Measurements from ENCODE around the gene SLC35F1.
"Not testable (repeated sequence)": the region's sequence is repeated elsewhere in the genome, so short reads cannot be mapped to it uniquely, and the experiment has no call there.

Gene SLC35F1

GRCh38 chr6:117956386-117956785 is 49.3 kb downstream of the SLC35F1 start:
- H3K27me3 ChIP-seq (ENCODE audit: insufficient read depth, low read length) = no peaks in the 10 kb centered on the region
- H3K4me3 ChIP-seq (ENCODE audit: low read length) = no peak overlapping the region
- WGBS = 92% methylated on average over 5 of the region's 5 CpGs
- H3K9me3 ChIP-seq (ENCODE audit: insufficient read depth, low read depth, low read length) = no peaks in the 10 kb centered on the region
- H3K9ac ChIP-seq (ENCODE audit: low read depth, low read length) = no peak overlapping the region
- no peak overlapping the region for H3K27ac ChIP-seq (ENCODE audit: low read depth, low read length)
- H3K36me3 ChIP-seq (ENCODE audit: insufficient read depth, low read length) = no peaks in the 10 kb centered on the region
- peaks cover 16% of the 10 kb centered on the region for H3K4me1 ChIP-seq (ENCODE audit: insufficient read depth, low read length)

DNA sequence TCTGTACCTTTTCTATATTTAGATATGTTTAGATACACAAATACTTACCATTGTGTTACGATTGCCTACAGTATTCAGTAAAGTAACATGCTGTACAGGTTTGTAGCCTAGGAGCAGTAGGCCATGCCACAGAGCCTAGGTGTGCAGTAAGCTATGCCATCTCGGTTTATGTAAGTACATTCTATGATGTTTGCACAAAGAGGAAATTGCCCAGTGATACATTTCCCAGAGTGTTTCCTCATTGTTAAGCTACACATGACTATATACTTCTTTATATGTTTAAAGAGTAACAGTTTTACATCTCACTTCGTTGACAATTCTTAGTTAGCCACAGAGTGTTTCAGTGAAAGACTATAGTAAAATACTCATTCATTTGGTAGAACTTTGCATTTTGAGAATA is 51.5 kb downstream of the SLC35F1 start:
- Histone ChIP-seq H3K27ac (ENCODE audit: low read depth, low read length) (no peak overlapping the region), H3K4me3 (ENCODE audit: low read length) (no peak overlapping the region), H3K9ac (ENCODE audit: low read depth, low read length) (no peak overlapping the region), H3K36me3 (ENCODE audit: insufficient read depth, low read length) (no peaks in the 10 kb centered on the region), H3K9me3 (ENCODE audit: insufficient read depth, low read depth, low read length) (no peaks in the 10 kb centered on the region), H3K4me1 (ENCODE audit: insufficient read depth, low read length) (peaks cover 7% of the 10 kb centered on the region; the same call in 1 of the 2 replicates), H3K27me3 (ENCODE audit: insufficient read depth, low read length) (no peaks in the 10 kb centered on the region)
- 91% methylated on average over 2 of the region's 3 CpGs for WGBS

GRCh38 chr6:117960877-117961276 is 53.8 kb downstream of the SLC35F1 start:
- H3K27ac ChIP-seq (ENCODE audit: low read depth, low read length) = no peak overlapping the region
- no peak overlapping the region for H3K9ac ChIP-seq (ENCODE audit: low read depth, low read length)
- H3K4me1 ChIP-seq (ENCODE audit: insufficient read depth, low read length) = peaks cover 6% of the 10 kb centered on the region; the same call in 1 of the 2 replicates
- no peak overlapping the region for H3K4me3 ChIP-seq (ENCODE audit: low read length)
- no peaks in the 10 kb centered on the region; the same call in 1 of the 2 replicates for H3K36me3 ChIP-seq (ENCODE audit: insufficient read depth, low read length)
- H3K27me3 ChIP-seq (ENCODE audit: insufficient read depth, low read length) = no peaks in the 10 kb centered on the region
- WGBS = 68% methylated on average over 1 of the region's 1 CpG
- H3K9me3 ChIP-seq (ENCODE audit: insufficient read depth, low read depth, low read length) = peaks cover 10% of the 10 kb centered on the region; the same call in 1 of the 2 replicates

GRCh38 chr6:117961301-117961700 is 54.2 kb downstream of the SLC35F1 start:
- Histone ChIP-seq H3K27ac (ENCODE audit: low read depth, low read length) (no peak overlapping the region), H3K9ac (ENCODE audit: low read depth, low read length) (no peak overlapping the region), H3K9me3 (ENCODE audit: insufficient read depth, low read depth, low read length) (peaks cover 10% of the 10 kb centered on the region; the same call in 1 of the 2 replicates), H3K4me3 (ENCODE audit: low read length) (no peak overlapping the region), H3K36me3 (ENCODE audit: insufficient read depth, low read length) (no peaks in the 10 kb centered on the region; the same call in 1 of the 2 replicates), H3K27me3 (ENCODE audit: insufficient read depth, low read length) (no peaks in the 10 kb centered on the region), H3K4me1 (ENCODE audit: insufficient read depth, low read length) (peaks cover 3% of the 10 kb centered on the region; the same call in 1 of the 2 replicates)
- WGBS = 98% methylated on average over 3 of the region's 3 CpGs

GRCh38 chr6:117965763-117966162 is 58.7 kb downstream of the SLC35F1 start:
- H3K9me3 ChIP-seq (ENCODE audit: insufficient read depth, low read depth, low read length) = peaks cover 18% of the 10 kb centered on the region
- not testable (repeated sequence) for H3K4me3 ChIP-seq (ENCODE audit: low read length); H3K27me3 ChIP-seq (ENCODE audit: insufficient read depth, low read length); H3K4me1 ChIP-seq (ENCODE audit: insufficient read depth, low read length); H3K9ac ChIP-seq (ENCODE audit: low read depth, low read length); H3K27ac ChIP-seq (ENCODE audit: low read depth, low read length); H3K36me3 ChIP-seq (ENCODE audit: insufficient read depth, low read length)
- WGBS = 95% methylated on average over 7 of the region's 7 CpGs

DNA sequence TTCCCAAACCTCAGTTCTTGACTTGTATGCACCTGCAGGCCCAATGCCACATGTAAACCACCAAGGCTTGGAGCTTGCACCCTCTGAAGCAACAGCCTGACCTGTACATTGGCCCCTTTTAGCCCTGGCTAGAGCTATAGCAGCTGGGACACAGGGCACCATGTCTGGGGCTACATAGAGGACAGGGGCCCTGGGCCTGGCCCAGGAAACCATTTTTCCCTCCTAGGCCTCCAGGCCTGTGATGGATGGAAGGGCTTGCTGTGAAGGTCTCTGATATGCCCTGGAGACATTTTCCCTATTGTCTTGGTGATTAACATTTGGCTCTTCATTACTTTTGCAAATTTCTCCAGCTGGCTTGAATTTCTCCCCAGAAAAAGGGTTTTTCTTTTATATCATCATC is 64.6 kb downstream of the SLC35F1 start:
- Histone ChIP-seq H3K36me3 (ENCODE audit: insufficient read depth, low read length) (no peaks in the 10 kb centered on the region; the same call in 1 of the 2 replicates), H3K9ac (ENCODE audit: low read depth, low read length) (no peak overlapping the region), H3K27ac (ENCODE audit: low read depth, low read length) (no peak overlapping the region), H3K4me1 (ENCODE audit: insufficient read depth, low read length) (no peaks in the 10 kb centered on the region; the same call in 1 of the 2 replicates), H3K4me3 (ENCODE audit: low read length) (no peak overlapping the region), H3K9me3 (ENCODE audit: insufficient read depth, low read depth, low read length) (peaks cover 21% of the 10 kb centered on the region), H3K27me3 (ENCODE audit: insufficient read depth, low read length) (no peaks in the 10 kb centered on the region)

GRCh38 chr6:117974914-117975627 is 68.0 kb downstream of the SLC35F1 start:
- Histone ChIP-seq H3K36me3 (ENCODE audit: insufficient read depth, low read length) (no peaks in the 10 kb centered on the region; the same call in 1 of the 2 replicates), H3K4me3 (ENCODE audit: low read length) (no peak overlapping the region), H3K27ac (ENCODE audit: low read depth, low read length) (no peak overlapping the region), H3K9ac (ENCODE audit: low read depth, low read length) (no peak overlapping the region), H3K4me1 (ENCODE audit: insufficient read depth, low read length) (peaks cover 9% of the 10 kb centered on the region; the same call in 1 of the 2 replicates), H3K9me3 (ENCODE audit: insufficient read depth, low read depth, low read length) (peaks cover 20% of the 10 kb centered on the region), H3K27me3 (ENCODE audit: insufficient read depth, low read length) (no peaks in the 10 kb centered on the region)
- 94% methylated on average over 1 of the region's 1 CpG for WGBS

- Histone ChIP-seq H3K9ac (ENCODE audit: low read depth, low read length) (no peak overlapping the region), H3K27me3 (ENCODE audit: insufficient read depth, low read length) (no peaks in the 10 kb centered on the region), H3K4me3 (ENCODE audit: low read length) (no peak overlapping the region), H3K9me3 (ENCODE audit: insufficient read depth, low read depth, low read length) (peaks cover 9% of the 10 kb centered on the region), H3K36me3 (ENCODE audit: insufficient read depth, low read length) (no peaks in the 10 kb centered on the region), H3K27ac (ENCODE audit: low read depth, low read length) (no peak overlapping the region), H3K4me1 (ENCODE audit: insufficient read depth, low read length) (peaks cover 9% of the 10 kb centered on the region; the same call in 1 of the 2 replicates)
- WGBS = 0% methylated on average over 1 of the region's 2 CpGs
These were observed 69.1 kb downstream of the SLC35F1 start for GRCh38 chr6:117976030-117976651.

GRCh38 chr6:117985916-117986315 is 78.9 kb downstream of the SLC35F1 start:
- Histone ChIP-seq H3K27ac (ENCODE audit: low read depth, low read length) (no peak overlapping the region), H3K27me3 (ENCODE audit: insufficient read depth, low read length) (no peaks in the 10 kb centered on the region), H3K36me3 (ENCODE audit: insufficient read depth, low read length) (no peaks in the 10 kb centered on the region), H3K4me3 (ENCODE audit: low read length) (no peak overlapping the region), H3K9ac (ENCODE audit: low read depth, low read length) (no peak overlapping the region), H3K9me3 (ENCODE audit: insufficient read depth, low read depth, low read length) (no peaks in the 10 kb centered on the region), H3K4me1 (ENCODE audit: insufficient read depth, low read length) (peaks cover 7% of the 10 kb centered on the region; the same call in 1 of the 2 replicates)
- 100% methylated on average over 1 of the region's 1 CpG for WGBS

GRCh38 chr6:117986396-117986795 is 79.3 kb downstream of the SLC35F1 start:
- Histone ChIP-seq H3K36me3 (ENCODE audit: insufficient read depth, low read length) (no peaks in the 10 kb centered on the region), H3K9me3 (ENCODE audit: insufficient read depth, low read depth, low read length) (no peaks in the 10 kb centered on the region), H3K4me1 (ENCODE audit: insufficient read depth, low read length) (peaks cover 12% of the 10 kb centered on the region; the same call in 1 of the 2 replicates), H3K4me3 (ENCODE audit: low read length) (no peak overlapping the region), H3K27me3 (ENCODE audit: insufficient read depth, low read length) (no peaks in the 10 kb centered on the region), H3K27ac (ENCODE audit: low read depth, low read length) (no peak overlapping the region), H3K9ac (ENCODE audit: low read depth, low read length) (no peak overlapping the region)
- WGBS = 92% methylated on average over 3 of the region's 4 CpGs

DNA sequence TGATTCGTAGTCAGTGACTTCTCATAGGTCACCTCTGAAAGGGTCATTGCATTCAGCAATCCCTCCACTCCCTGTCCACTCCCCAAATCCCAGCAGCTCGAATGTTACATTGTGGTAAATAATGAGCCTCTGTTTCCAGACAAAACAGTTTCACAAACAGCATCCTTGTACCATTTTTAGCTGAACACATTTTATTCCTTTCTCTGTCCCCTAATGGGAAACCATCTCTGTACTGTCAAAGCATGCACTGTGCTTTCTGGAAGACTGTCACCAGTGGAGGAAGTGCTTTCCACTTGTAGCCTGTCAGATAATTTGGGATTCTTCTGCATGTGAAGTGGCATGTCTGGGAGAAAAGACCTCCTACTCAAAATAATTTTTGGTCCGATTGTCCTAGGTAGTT is 82.0 kb downstream of the SLC35F1 start:
- no peaks in the 10 kb centered on the region for H3K9me3 ChIP-seq (ENCODE audit: insufficient read depth, low read depth, low read length)
- H3K4me3 ChIP-seq (ENCODE audit: low read length) = no peak overlapping the region
- no peaks in the 10 kb centered on the region for H3K27me3 ChIP-seq (ENCODE audit: insufficient read depth, low read length)
- no peak overlapping the region for H3K27ac ChIP-seq (ENCODE audit: low read depth, low read length)
- peaks cover 14% of the 10 kb centered on the region; the same call in 1 of the 2 replicates for H3K4me1 ChIP-seq (ENCODE audit: insufficient read depth, low read length)
- H3K9ac ChIP-seq (ENCODE audit: low read depth, low read length) = no peak overlapping the region
- 98% methylated on average over 3 of the region's 3 CpGs for WGBS
- no peaks in the 10 kb centered on the region for H3K36me3 ChIP-seq (ENCODE audit: insufficient read depth, low read length)
